OCI-LY3 (cell line): Measurements from ENCODE around the gene GZMH.

Experiments used
- CTCF ChIP-seq: fragments of 200-600, 300-600 bp; sonication (generic); IDR thresholded peaks from 2 replicates; pipeline ENCODE4 v1.5.1; 2014; ENCODE audit warnings: antibody characterized with exemption, low read length, low read depth
- EZH2phosphoT487 ChIP-seq: fragments of 200-600 bp; shearing (Covaris generic); IDR thresholded peaks from 2 replicates; pipeline ENCODE4 v1.6.1; 2018; ENCODE audit warnings: antibody characterized with exemption, mixed run types, low read depth

DNA sequence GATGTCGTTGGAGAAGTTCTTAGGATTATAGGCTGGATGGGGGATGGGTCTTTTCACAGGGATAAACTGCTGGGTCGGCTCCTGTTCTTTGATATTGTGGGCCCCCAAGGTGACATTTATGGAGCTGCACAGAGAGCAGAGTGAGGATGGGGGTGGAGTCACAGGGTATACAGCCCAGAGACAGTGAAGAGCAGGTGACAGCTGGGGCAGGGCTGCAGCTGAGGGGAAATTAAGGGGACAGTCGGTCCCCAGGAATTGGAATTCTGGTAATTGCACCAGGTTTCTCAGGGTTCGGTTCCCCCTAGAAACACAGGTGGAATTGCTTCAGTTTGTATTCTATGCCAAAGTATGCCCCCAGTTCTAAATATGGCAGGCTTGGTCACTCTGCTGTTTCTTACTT is 22.9 kb upstream of the GZMH start:
- TF ChIP-seq CTCF (no peak), EZH2phosphoT487 (no peak)
